Femur (tissue), 1 donor: ENCODE data around the gene EIF3B.
"Not testable (repeated sequence)": the region's sequence is repeated elsewhere in the genome, so short reads cannot be mapped to it uniquely, and the experiment has no call there.

Experiments
- DNase-seq: peaks from one replicate; pipeline ENCODE4 v3.0.0-alpha.2; 2017

The EIF3B gene

DNA sequence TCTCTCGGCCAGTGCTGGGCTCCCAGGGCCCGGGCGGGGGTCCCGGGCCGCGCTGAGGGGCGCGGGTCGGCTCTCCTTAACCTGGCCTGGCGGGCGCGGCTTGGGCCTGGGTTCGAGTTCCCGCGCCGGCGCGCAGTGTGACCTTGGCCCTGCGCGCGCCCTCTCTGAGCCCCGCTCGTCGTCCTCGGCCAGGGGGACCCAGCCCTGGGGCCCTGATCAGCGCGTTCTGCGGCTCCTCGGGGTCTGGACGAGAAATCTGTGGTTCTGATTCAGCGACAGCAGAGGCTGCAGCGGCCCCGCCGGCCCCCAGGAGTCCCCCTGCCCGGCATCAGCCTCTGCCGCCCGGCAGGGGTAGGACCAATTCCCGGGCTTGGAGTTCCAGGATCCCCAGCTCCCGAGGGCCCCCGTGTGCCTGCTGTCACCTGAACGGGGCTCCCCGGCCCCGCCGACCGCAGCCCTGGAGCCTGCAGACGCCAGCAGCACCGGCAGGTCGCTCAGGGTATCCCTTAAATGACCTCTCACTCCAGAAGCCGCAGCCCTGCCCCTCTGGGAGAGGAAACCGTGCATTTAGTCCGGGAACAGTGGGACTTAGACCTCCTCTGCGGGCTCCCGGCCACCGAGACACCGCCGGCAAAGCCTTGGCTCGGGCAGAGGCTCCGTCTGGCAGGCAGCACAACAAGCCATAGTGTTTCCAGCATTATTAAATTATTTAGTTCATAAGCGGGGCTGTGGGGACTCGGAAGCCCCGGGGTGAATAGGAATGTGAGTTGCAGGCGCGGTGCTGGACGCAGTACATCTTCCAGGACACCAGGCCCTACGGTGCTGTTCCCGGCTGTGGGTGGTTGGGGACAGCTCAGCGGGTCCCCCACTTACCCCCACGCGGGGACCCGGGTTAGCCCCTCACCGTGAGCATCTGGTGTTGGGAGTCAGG lies 49.4 kb downstream of the EIF3B start:
- peak; percentile 62 for DNase-seq

DNA sequence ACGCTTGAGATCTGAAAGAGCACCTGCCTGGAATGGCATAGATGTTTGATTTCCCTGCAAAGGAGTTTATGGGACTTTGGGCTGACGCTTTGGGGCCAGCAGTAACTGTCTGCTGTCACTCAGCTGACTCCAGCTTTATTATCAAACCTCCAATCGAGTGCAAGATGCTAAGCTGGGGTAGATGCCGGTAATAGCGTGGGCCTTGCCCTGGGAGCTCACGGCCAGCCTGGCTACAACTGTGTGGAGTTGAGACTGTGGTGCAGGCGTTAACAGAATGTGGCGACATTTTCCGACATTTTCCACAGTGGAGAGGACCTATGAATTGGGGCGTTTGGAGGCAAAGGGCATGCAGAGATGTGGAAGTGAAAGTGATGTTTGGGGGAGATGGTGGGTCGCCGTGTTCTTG lies 50.1 kb downstream of the EIF3B start:
- DNase-seq: no peak

DNA sequence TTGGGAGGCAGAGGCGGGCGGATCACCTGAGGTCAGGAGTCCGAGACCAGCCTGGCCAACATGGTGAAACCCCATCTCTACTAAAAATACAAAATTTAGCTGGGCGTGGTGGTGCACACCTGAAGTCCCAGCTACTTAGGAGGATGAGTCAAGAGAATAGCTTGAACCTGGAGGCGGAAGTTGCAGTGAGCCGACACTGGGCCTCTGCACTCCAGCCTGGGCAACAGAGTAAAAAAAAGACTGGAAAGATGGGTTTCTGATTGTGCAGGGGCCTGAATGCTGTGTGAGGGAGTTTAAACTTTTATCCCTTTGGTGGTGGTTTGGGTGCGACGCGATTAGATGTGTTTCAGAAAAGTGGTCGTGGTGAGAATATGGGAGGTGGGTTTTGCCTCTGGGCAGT lies 50.6 kb downstream of the EIF3B start:
- no peak for DNase-seq

DNA sequence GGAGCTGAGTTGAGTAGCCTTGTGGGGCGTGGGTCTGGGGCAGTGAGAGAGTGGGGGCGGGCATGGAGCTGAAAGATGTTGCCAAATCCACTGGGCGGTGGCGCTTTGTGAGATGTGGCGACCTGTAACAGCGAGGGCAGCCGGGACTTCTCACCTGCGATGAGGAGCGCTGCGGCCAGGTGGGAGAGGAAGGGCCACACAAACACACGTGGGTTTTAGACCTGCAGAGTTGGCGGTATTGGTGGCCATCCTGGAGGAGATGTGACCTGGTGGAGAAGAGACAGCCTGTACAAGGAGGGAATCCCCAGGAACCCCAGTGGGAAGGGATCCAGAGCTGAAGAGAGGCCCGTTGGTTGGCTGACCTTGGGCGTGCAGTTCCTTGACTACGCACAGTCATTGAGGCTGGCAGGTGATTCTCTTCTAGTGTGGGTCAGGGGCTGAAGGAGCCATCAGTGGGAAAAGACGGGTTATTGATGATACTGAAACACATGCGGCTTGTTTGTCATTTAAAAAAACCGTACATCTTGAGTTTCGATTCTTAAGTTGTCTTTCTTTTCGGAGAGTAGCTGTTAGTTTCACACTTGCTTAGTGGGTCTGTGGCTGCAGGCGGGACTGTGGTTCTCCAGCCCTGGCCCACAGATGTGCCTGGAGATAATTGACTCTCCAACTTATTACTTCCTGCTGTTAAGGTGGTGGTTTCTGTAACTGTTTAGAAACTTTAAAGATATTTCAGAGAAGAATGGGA lies 51.1 kb downstream of the EIF3B start:
- DNase-seq: no peak

DNA sequence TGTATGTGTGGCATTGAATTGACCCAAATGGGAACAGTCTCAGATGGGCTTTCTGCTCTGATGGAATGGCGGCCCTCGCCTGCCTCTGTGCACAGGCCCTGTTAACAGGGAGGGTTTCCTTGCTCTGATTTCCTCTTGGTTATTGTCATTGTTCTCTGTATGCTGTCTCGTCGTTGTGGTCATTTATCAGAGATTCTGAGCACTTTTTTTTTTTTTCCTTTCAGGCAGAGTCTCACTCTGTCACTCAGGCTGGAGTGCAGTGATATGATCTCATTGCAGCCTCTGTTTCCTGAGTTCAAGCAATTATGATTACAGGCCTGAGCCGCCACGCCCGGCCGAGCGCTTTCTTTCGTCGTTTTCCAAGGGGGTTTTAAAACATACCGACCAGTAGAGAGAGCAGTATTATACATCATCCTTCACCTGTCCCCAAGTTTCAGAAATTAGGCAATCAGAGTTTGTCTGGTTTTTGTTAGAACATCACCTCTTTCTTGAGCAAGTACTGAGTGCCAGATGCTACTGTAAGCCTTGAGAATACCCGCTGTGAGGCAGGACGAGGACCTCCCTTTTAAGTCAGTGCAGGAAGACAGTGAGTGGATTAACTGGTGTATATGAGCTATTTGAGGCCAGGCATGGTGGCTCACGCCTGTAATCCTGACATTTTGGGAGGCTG lies 55.3 kb downstream of the EIF3B start:
- no peak for DNase-seq

DNA sequence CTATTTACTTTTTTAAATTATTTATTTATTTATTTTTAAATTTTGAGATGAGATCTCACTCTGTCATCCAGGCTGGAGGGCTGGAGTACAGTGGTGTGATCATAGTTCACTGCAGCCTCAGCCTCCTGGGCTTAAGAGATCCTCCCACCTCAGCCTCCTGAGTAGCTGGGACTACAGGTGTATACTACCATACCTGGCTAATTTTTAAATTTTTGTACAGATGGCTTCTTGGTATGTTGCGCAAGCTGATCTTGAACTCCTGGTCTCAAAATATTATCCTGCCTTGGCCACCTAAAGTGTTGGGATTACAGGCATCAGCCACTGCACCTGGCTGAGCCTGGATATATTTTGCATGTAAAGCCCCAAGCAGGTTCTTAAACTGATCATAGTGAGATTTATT lies 56.4 kb downstream of the EIF3B start:
- no peak for DNase-seq

DNA sequence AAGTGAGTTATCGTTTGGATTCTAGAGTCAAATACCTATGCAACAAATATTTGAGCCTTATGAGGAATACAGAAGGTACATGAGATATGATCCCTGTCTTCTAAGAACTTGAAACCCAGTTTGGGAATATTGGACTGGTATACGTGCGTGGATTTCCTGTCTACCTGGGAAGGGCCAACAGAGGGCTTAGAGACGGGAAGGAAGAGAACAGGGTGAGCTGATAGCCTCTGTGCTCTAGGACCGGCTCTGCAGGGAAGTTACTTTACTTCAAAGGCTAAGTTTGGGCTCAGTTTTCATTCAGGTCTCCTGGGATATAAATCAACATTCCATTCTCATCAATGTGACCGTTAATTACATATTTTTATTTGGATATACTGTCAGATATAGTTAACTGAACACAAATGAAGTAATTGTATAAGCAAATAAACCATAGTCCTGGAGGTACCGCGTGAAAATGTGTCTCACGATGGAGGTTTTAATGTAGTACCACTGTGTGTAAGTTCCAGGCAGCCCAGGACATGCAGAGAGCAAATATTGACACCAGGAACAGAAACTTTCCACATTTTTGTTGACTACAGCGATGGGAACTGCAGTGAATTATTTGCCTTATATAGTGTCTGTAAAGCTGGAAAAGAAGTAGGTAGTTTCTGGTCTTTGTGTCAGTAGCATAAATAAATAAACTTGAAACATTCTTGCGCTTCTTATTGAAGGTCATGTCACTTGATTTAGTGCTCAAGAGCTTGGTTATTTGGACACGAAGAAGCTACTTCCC lies 57.4 kb downstream of the EIF3B start:
- DNase-seq: no peak

DNA sequence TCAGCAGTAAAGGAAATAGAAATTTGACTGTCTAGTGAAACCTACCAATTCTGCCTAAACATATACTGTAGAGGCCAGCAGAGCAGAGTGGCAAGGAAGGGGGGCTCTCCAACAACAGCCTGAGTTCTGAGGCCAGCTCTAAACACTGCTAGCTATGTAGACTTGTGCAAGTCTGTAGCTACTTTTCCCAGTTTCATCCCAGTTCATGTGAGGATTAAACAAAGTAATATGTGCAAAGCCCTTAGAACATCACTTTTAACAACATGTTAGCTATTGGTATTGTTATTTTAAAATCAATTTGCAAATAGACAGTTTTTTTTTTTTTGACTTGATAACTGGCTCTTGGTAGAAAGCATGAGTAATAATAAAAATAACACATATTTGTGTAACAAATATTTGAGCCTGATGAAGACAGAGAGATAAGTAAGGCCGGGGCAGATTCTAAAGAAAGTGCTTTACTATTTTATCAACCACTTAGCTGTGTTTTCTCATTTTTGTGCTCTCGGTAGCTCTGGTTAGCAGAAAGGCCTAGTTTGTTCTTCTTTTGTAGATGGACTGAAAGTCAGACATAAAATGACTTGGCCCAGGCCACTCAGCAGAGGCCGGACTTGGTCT lies 58.1 kb downstream of the EIF3B start:
- DNase-seq: no peak

DNA sequence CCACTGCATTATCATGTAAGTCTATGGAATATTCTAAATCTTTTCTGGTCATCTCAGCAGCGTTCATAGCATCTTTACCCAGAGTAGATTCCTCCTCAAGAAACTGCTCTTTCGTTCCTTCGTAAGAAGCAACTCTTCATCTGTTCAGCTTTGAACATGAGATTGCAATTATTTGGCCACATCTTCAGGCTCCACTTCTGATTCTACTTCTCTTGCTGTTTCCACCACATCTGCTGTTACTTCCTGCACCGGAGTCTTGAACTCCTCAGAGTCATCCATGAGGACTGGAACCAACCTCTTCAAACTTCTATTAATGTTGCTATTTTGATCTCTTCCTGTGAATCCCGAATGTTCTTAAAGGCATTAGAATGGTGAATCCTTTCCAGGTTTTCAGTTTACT lies 61.4 kb downstream of the EIF3B start:
- no peak for DNase-seq

DNA sequence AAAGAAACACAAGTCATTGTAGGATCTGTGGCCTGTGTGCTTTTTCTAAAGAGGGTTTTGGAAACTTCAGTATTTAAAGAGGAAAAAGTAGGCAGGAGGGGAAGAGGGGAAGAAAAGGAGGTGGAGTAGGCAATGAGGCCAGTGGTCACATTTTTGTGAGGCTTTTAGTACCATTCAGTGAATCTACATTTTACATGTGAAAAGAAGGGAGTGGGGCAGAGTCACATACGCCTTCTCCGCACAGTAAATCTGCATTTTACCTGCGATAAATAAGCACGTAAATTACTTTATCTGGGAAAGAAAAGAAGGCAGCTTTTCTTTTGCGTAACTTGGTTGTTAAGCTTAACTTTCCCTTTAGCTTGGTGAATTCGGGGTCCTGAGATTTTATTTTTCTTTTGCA lies 62.0 kb downstream of the EIF3B start:
- no peak for DNase-seq

DNA sequence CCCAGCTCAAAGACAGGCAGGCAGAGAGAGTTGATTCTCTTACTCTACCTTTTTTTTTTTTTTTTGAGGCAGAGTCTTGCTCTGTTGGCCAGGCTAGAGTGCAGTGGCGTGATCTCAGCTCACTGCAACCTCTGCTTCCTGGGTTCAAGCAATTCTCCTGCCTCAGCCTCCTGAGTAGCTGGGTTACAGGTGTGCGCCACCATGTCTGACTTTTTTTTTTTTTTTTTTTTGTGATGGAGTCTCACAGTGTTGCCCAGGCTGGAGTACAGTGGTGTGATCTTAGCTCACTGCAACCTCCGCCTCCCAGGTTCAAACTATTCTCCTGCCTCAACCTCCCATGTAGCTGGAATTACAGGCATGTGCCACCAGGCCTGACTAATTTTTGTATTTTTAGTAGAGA lies 62.6 kb downstream of the EIF3B start:
- not testable (repeated sequence) for DNase-seq

DNA sequence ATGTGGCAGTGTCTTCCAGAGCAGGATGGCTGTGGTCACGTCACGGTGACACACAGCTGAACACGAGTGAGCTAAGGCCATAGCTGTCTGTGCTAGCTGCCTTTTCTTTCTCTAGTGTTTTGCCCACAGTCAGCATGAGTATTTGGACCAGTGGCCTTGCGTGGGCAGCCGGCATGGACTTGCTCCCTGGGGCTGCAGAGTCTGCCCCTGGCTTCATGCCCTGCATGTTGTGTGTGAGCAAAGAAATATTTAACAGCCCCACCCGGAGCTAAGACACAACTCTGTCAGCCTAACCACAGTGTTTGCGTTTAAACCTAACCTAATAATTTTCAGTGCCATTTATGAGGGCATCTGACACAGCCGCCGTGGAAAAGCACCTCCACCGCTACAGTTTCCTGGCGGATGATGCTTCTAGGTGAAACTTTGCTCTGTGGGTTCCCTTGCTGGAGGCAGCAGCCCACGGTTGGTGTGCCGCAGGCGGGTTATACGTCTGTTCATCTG lies 63.4 kb downstream of the EIF3B start:
- no peak for DNase-seq

DNA sequence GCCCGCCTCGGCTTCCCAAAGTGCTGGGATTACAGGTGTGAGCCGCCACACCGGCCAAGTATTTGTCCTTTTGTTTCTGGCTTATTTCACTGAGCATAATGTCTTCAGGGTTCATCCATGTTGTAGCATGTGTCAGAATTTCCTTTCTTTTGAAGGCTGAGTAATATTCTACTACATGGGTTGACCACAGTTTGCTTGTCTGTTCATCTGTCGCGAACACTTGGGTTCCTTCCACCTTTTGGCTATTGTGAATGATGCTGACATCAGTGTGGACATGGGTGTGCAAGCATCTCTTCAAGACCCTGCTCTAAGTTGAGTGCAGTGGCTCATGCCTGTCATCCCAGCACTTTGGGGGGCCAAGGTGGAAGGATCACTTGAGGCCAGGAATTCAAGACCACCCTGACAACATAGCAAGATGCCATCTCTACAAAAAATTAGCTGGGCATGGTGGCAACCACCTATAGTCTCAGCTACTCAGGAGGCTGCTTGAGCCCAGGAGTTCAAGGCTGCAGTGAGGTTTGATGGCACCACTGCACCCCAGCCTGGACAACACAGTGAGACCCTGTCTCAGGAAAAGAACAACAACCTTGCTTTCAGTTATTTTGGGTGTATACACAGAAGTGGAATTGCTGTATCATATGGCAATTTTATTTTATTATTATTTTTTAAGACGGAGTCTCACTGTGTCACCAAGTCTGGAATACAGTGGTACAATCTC lies 65.7 kb downstream of the EIF3B start:
- DNase-seq: no peak

DNA sequence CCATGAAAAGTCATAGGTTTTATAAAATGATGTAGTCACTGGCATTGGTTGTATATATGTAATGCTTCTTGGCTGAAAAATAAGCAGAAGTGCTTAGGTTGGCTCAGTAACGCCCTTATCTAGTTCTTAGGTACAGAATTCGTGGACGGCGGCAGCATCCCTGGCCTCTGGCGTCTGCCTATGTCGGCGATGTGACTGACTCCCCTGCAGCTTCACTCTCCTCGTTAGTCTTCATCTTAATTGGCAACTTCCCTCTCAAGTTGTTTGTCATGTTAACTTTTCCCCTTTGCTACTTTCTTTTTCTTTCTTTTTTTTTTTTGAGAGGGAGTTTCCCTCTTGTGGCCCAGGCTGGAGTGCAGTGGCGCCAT lies 67.3 kb downstream of the EIF3B start:
- DNase-seq: no peak

DNA sequence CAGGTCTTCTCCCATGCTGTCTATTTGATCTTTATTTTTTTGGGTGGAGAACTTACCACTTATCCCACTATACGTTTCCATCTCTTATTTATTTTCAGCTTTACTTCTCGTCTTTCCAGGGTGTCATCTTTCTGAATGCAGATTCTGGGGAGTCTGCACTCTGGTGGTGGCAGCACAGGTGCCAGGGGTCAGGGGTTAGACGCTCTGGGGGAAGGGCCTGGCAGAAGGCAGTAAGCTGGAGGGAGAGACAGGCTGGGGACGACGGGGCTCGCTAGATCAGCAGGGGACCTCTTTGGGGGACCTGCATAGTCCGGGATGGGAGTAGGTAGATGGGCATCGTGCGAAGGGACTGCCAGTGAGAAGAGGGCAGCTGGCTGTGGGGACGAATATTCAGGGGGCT lies 71.1 kb downstream of the EIF3B start:
- DNase-seq: no peak
